H1 (cell line): Measurements from ENCODE around the gene CDC45. TPM values are rescaled to one million over a fixed set of nuclear protein-coding genes. Genes with fewer than 3 reads are reported as not detected.

Experiments
- ATF2 ChIP-seq: IDR thresholded peaks from 2 replicates; pipeline ENCODE4 v1.6.1; 2012; ENCODE audit warnings: low read length, inconsistent platforms
- BCL11A ChIP-seq, 2 experiments: IDR thresholded peaks; one replicate each; pipeline ENCODE4 v1.6.1; 2011; ENCODE audit warnings: low read depth in 2 of 2, low read length in 2 of 2, mild to moderate bottlenecking in 2 of 2
- CHD7 ChIP-seq: fragments of 300-600 bp; sonication (generic); IDR thresholded peaks from 2 replicates; pipeline ENCODE4 v1.7.1; 2012; ENCODE audit warnings: low read length, moderate library complexity, mild to moderate bottlenecking, inconsistent platforms; ENCODE audit not compliant: insufficient replicate concordance
- CTCF ChIP-seq, 3 experiments: IDR thresholded peaks; 1 replicate in 2 of 3; 2 replicates in 1 of 3; pipeline versions ENCODE4 v1.5.1 to v1.6.1; 2011; ENCODE audit warnings: low read length in 3 of 3, mild to moderate bottlenecking in 3 of 3, inconsistent platforms in 2 of 3, low read depth in 1 of 3, moderate library complexity in 1 of 3; ENCODE audit not compliant: insufficient read depth in 1 of 3; ENCODE audit errors: control extremely low read depth in 1 of 3
- MAX ChIP-seq: IDR thresholded peaks from 2 replicates; pipeline ENCODE4 v1.6.1; 2012; ENCODE audit warnings: inconsistent platforms
- RBBP5 ChIP-seq: IDR thresholded peaks from 2 replicates; pipeline ENCODE4 v1.7.1; 2012; ENCODE audit warnings: low read depth, mild to moderate bottlenecking, inconsistent platforms, low read length, moderate library complexity, borderline replicate concordance
- polyA plus RNA-seq, 7 experiments: library from polyadenylated mRNA; depleted of rRNA in 3 of 7; stranded (reverse) in 5 of 7; unstranded in 2 of 7; fragments of >200 nt in 5 of 7; fragments of 200-250 nt in 2 of 7; gene quantifications; 1 replicate in 5 of 7; 2 replicates in 1 of 7; 4 replicates in 1 of 7; pipeline versions ENCODE4 v1.2.1 to v1.2.3, GENCODE V29; 2011 to 2013; ENCODE audit warnings: missing spikeins in 2 of 7, mixed read lengths in 2 of 7
- total RNA-seq: library from RNA; stranded (reverse); fragmentation: NEBNext Ultra II Directional; extraction: Animal tissue kit (Norgen Biotek cat#: 25700); gene quantifications from 2 replicates; pipeline ENCODE4 v1.2.1, GENCODE V29; 2021

CDC45 gene
- total and polyA plus RNA-seq, 2 of the 8 experiments (the other 6 are each of a cell fraction or from before 2014, with no cell fraction given) = 31.9 to 37.7 TPM

- TF ChIP-seq CHD7 (no peak), RBBP5 (no peak), BCL11A (IDR thresholded peaks at IDR 0.05; ENCODE audit: low read depth in 2 of 2, low read length in 2 of 2) (no peak), CTCF (IDR thresholded peaks at IDR 0.05; ENCODE audit: control extremely low read depth in 1 of 3, insufficient read depth in 1 of 3, low read depth in 1 of 3, low read length in 3 of 3) (no peak), MAX (no peak), ATF2 (no peak)
Measured at GRCh38 chr22:19490628-19491230, 11.0 kb downstream of the CDC45 start (continued).
